AG04450 (cell line): ENCODE results near the gene AAGAB. TPM values are rescaled to one million over a fixed set of nuclear protein-coding genes. Genes with fewer than 3 reads are reported as not detected.

Source experiments
- CTCF ChIA-PET: fragments of 300-600, 350-600 bp; formaldehyde crosslinking; extraction: SDS; loops from one replicate; lab custom pipeline; 2022; ENCODE audit warnings: antibody characterized with exemption, inconsistent platforms; lab: Charles Lee
- POLR2A ChIA-PET: fragments of 350-600 bp; formaldehyde crosslinking; extraction: SDS; loops from one replicate; lab custom pipeline; 2021; ENCODE audit warnings: antibody characterized with exemption, inconsistent platforms; lab: Yijun Ruan, JAX
- DNase-seq: peaks from one replicate; pipeline ENCODE4 v3.0.0-alpha.2; 2011; ENCODE audit warnings: low read depth, low spot score
- H3K27ac ChIP-seq: one replicate; pipeline ENCODE4 v1.5.1; 2012; ENCODE audit warnings: low read depth, low read length, control low read depth
- H3K27me3 ChIP-seq: one replicate; pipeline ENCODE4 v1.6.0; 2012; ENCODE audit warnings: low read length; ENCODE audit not compliant: control insufficient read depth, insufficient read depth
- H3K4me3 ChIP-seq: 2 replicates; pipeline ENCODE4 v1.5.1; 2011; ENCODE audit warnings: mild to moderate bottlenecking, low read depth, low read length, control low read depth
- H3K9me3 ChIP-seq: 2 replicates; pipeline ENCODE4 v1.5.1; 2012; ENCODE audit warnings: low read length; ENCODE audit not compliant: control insufficient read depth, insufficient read depth
- polyA minus RNA-seq: library from RNA; depleted of rRNA, polyadenylated mRNA; stranded (reverse); fragments of >200 nt; gene quantifications from 2 replicates; pipeline ENCODE4 v1.2.3, GENCODE V29; 2011; rRNA and poly(A)+ RNA removed
- polyA plus RNA-seq: library from polyadenylated mRNA; depleted of rRNA; stranded (reverse); fragments of >200 nt; gene quantifications from 2 replicates; pipeline ENCODE4 v1.2.3, GENCODE V29; 2011; rRNA removed
- TF ChIP-seq, protein P1 (sequence below): IDR thresholded peaks from 2 replicates; pipeline ENCODE4 v1.5.1; 2011; ENCODE audit warnings: low read depth, low read length, control low read depth, inconsistent platforms

Gene AAGAB, protein sequence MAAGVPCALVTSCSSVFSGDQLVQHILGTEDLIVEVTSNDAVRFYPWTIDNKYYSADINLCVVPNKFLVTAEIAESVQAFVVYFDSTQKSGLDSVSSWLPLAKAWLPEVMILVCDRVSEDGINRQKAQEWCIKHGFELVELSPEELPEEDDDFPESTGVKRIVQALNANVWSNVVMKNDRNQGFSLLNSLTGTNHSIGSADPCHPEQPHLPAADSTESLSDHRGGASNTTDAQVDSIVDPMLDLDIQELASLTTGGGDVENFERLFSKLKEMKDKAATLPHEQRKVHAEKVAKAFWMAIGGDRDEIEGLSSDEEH
- polyA plus RNA-seq (49.1 and 58.0 TPM in 2 replicates), polyA minus RNA-seq (53.7 and 62.4 TPM in 2 replicates)

GRCh38 chr15:67254238-67255175 lies at the start of gene AAGAB, which contains the start of gene IQCH:
TSS of gene AAGAB (minus strand) at chr15:67254661. CDS start at chr15:67254631, 30 bp downstream.
TSS of gene IQCH (plus strand) at chr15:67254786. CDS start at chr15:67254897, 111 bp downstream.
- DNase-seq = peak; percentile 95
- Histone ChIP-seq H3K4me3 (peak within 1 kb of the TSS; percentile 97), H3K27ac (peak within 1 kb of the TSS; percentile 99), H3K9me3 (no peaks in the 10 kb centered on the region; the same call in 1 of the 2 replicates), H3K27me3 (no peaks in the 10 kb centered on the region)
- POLR2A ChIA-PET = interaction anchor here (0.6 to 1.2 kb wide), 4 partner anchors 14 to 197 kb away, joined by 3 to 4 read pairs (median 4); no protein-coding TSS in a partner anchor
- CTCF ChIA-PET = interaction anchor here (0.5 kb wide), 1 partner anchor 9 kb away, joined by 4 read pairs; no protein-coding TSS in a partner anchor
- TF ChIP-seq, protein P1, sequence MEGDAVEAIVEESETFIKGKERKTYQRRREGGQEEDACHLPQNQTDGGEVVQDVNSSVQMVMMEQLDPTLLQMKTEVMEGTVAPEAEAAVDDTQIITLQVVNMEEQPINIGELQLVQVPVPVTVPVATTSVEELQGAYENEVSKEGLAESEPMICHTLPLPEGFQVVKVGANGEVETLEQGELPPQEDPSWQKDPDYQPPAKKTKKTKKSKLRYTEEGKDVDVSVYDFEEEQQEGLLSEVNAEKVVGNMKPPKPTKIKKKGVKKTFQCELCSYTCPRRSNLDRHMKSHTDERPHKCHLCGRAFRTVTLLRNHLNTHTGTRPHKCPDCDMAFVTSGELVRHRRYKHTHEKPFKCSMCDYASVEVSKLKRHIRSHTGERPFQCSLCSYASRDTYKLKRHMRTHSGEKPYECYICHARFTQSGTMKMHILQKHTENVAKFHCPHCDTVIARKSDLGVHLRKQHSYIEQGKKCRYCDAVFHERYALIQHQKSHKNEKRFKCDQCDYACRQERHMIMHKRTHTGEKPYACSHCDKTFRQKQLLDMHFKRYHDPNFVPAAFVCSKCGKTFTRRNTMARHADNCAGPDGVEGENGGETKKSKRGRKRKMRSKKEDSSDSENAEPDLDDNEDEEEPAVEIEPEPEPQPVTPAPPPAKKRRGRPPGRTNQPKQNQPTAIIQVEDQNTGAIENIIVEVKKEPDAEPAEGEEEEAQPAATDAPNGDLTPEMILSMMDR = no peak

DNA sequence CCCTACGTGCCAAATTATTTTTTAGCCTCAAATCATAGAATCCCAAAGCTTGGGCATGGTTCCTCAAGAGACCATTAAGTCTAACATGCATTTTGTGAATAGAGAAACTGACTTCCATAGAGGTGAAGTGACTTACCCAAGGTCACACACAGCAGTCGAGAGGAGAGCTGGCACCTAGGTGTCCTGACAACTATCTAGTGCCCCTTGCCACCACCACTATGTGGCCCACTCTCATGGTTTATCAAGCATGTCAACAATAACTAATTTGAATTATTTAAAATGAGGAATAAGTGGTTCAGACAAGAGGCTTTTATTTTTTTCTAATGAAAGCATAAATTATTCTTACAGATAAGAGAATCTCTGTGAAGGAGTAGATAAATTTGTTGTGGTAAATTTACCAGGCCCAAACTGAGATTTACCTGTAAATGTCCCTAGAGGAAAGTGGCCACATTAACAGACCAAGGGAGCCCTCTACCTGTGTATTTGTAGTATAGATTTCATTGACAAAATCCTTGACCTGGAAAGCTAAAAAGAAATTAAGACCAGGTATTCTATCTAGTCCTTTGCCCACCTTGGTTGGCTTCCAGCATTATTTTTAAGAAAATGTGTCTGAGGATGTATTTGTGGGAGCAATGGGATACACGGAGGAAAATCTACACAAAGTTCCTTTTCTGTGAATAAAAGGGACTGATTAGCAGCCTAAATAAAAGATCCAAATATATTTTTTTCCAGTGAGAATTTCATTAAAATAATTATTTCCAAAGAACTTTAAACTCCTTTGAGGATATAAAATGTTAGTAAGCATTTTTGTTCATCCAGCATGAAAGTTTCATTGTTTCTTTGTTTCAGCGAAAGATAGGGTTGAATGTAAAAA lies 49.3 kb upstream of the AAGAB start:
- DNase-seq = no peak
- H3K27me3 ChIP-seq = no peaks in the 10 kb centered on the region
- no peak overlapping the region for H3K4me3 ChIP-seq
- POLR2A ChIA-PET = interaction anchor here (0.6 to 1.5 kb wide), 2 partner anchors 106 to 271 kb away, joined by 4 to 6 read pairs; no protein-coding TSS in a partner anchor
- CTCF ChIA-PET = interaction anchor here (0.6 to 3.5 kb wide), 7 partner anchors 22 to 360 kb away, joined by 3 to 12 read pairs (median 4); no protein-coding TSS in a partner anchor
- H3K9me3 ChIP-seq = no peaks in the 10 kb centered on the region
- no peak overlapping the region for H3K27ac ChIP-seq
- TF ChIP-seq, protein P1 = peak; percentile 40

GRCh38 chr15:67300266-67301025 lies 46.0 kb upstream of the AAGAB start:
- Histone ChIP-seq H3K4me3 (no peak overlapping the region), H3K9me3 (no peaks in the 10 kb centered on the region), H3K27me3 (no peaks in the 10 kb centered on the region), H3K27ac (no peak overlapping the region)
- POLR2A ChIA-PET = interaction anchor here (0.7 kb wide), 1 partner anchor 10 kb away, joined by 5 read pairs; no protein-coding TSS in a partner anchor
- no peak for DNase-seq
- CTCF ChIA-PET = interaction anchor here (0.7 kb wide), 1 partner anchor 18 kb away, joined by 3 read pairs; no protein-coding TSS in a partner anchor
- TF ChIP-seq, protein P1 = no peak

DNA sequence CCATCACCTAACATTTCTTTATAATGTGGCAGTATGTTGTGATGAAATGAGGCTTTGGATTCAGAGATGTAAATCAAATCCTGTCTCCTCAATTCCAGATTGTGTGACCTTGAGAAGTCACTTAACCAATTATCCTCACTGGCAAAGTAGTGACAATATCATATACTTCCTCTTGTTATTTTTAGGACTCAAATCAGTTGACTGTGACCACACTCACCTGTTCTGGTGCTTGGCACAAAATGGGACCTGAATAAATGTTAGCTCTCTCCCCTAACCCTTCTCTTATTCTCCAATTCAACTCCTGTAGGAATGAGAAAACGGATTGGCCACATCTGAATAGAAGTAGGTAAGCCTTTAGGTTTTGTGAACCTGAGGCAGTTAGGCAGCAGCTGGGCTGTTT lies 42.2 kb upstream of the AAGAB start:
- ChIA-PET POLR2A (no interaction called here), CTCF (no interaction called here)
- no peaks in the 10 kb centered on the region for H3K9me3 ChIP-seq
- no peak for DNase-seq
- H3K27ac ChIP-seq = no peak overlapping the region
- TF ChIP-seq, protein P1 = no peak
- H3K27me3 ChIP-seq = no peaks in the 10 kb centered on the region
- H3K4me3 ChIP-seq = no peak overlapping the region
